ENCODE measurements around the gene C1QTNF2. TPM values are rescaled to one million over a fixed set of nuclear protein-coding genes. Genes with fewer than 3 reads are reported as not detected.

The C1QTNF2 gene
- total RNA-seq, 1 experiment from 2014 or later = 0.39 TPM

DNA sequence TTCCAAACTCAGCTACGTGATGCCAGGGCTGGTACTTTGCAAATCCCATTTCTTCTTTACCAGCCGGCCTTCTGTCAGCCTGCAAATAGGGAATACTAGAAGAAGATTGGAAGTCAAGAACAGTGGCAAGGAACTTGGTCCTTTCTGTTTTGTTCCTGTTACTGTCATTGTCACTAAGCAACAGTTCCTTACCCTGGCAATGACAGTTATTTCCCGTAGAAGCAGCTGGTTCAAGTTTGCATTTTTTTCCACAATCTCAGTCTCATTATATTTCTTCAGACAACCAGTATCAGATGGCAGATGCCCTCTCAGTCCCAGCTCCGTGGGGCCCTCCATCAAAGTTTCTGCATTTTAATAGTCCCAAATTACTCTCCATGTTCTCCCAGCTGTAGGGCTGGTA lies 9.1 kb upstream of the C1QTNF2 start:
- intact Hi-C loops (cut with micrococcal nuclease; ENCODE audit: unreplicated experiment) = no loop called here
- Histone ChIP-seq H3K4me1 (ENCODE audit: insufficient read depth, low read length, poor library complexity, severe bottlenecking) (peaks cover 7% of the 10 kb centered on the region), H3K27me3 (replicated peaks; ENCODE audit: insufficient read depth, low read depth, low read length, poor library complexity) (peaks cover 4% of the 10 kb centered on the region), H3K27ac (ENCODE audit: low read depth, low read length, poor library complexity, severe bottlenecking) (no peak overlapping the region), H3K9me3 (ENCODE audit: low read depth, low read length, poor library complexity, severe bottlenecking) (no peaks in the 10 kb centered on the region), H3K36me3 (ENCODE audit: insufficient read depth, low read length, poor library complexity, severe bottlenecking) (no peaks in the 10 kb centered on the region), H3K4me3 (ENCODE audit: low read depth, low read length, poor library complexity, severe bottlenecking) (no peak overlapping the region)
- BruUV-seq (replicated peaks) = no TSS peak
- DNase-seq (ENCODE audit: low spot score) = no peak
- CTCF ChIA-PET = no interaction called here
- POLR2A ChIA-PET (ENCODE audit: low non-redundant PET) = no interaction called here
- TF ChIP-seq, protein P1, sequence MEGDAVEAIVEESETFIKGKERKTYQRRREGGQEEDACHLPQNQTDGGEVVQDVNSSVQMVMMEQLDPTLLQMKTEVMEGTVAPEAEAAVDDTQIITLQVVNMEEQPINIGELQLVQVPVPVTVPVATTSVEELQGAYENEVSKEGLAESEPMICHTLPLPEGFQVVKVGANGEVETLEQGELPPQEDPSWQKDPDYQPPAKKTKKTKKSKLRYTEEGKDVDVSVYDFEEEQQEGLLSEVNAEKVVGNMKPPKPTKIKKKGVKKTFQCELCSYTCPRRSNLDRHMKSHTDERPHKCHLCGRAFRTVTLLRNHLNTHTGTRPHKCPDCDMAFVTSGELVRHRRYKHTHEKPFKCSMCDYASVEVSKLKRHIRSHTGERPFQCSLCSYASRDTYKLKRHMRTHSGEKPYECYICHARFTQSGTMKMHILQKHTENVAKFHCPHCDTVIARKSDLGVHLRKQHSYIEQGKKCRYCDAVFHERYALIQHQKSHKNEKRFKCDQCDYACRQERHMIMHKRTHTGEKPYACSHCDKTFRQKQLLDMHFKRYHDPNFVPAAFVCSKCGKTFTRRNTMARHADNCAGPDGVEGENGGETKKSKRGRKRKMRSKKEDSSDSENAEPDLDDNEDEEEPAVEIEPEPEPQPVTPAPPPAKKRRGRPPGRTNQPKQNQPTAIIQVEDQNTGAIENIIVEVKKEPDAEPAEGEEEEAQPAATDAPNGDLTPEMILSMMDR (conservative IDR thresholded peaks at IDR 0.05; ENCODE audit: low read depth, low read length) = no peak
- TF ChIP-seq EZH2 (IDR thresholded peaks at IDR 0.05; ENCODE audit: borderline replicate concordance, low read depth, low read length, poor library complexity, severe bottlenecking) = no peak

DNA sequence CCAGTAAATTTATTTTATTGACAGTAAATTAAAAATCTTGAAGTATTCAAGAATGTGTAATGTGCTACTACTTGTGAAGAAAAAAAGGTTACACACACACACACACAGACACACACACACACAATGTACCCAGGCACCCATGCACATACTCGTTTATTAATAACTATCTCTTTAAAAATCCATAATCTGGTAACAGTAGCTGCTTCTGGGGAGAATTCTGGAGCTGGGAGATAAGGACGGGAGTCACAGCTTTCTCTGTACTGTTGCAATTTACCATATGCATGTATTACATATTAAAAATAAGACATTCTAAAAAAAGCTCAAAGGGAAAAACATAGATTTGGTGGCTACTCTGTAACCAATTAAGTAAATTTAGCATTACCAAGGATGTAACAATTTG lies 7.9 kb upstream of the C1QTNF2 start:
- no peak for TF ChIP-seq EZH2 (IDR thresholded peaks at IDR 0.05; ENCODE audit: borderline replicate concordance, low read depth, low read length, poor library complexity, severe bottlenecking)
- TF ChIP-seq, protein P1 (conservative IDR thresholded peaks at IDR 0.05; ENCODE audit: low read depth, low read length) = no peak
- CTCF ChIA-PET = no interaction called here
- no TSS peak for BruUV-seq (replicated peaks)

DNA sequence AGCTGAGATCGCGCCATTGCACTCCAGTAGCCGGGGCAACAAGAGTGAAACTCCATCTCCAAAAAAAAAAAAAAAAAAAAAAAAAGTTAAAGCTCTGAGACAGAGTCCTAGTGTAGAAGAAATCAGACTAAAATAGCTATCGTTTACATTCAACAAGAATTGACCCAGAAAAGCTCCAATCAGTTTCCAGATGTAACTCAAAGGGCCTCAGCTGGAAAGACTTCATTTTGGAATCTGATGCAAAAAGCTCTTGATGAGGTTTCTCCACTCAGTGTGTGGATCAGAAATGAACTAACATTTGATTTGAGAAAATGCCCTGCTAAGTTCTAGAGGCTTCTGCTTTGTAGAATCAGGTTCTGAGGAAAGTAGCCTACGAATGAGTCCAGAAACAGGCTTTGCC lies 7.2 kb upstream of the C1QTNF2 start:
- CTCF ChIA-PET = interaction anchor here (0.6 kb wide), 1 partner anchor 13 kb away, joined by 3 read pairs; no protein-coding TSS in a partner anchor
- no TSS peak for BruUV-seq (replicated peaks)
- H3K4me3 ChIP-seq (ENCODE audit: low read depth, low read length, poor library complexity, severe bottlenecking) = no peak overlapping the region
- TF ChIP-seq EZH2 (IDR thresholded peaks at IDR 0.05; ENCODE audit: borderline replicate concordance, low read depth, low read length, poor library complexity, severe bottlenecking) = no peak
- TF ChIP-seq, protein P1 (conservative IDR thresholded peaks at IDR 0.05; ENCODE audit: low read depth, low read length) = no peak
- H3K27me3 ChIP-seq (replicated peaks; ENCODE audit: insufficient read depth, low read depth, low read length, poor library complexity) = peaks cover 8% of the 10 kb centered on the region
- no peak overlapping the region for H3K27ac ChIP-seq (ENCODE audit: low read depth, low read length, poor library complexity, severe bottlenecking)
- POLR2A ChIA-PET (ENCODE audit: low non-redundant PET) = no interaction called here
- H3K4me1 ChIP-seq (ENCODE audit: insufficient read depth, low read length, poor library complexity, severe bottlenecking) = peaks cover 7% of the 10 kb centered on the region
- DNase-seq (ENCODE audit: low spot score) = no peak
- intact Hi-C loops (cut with micrococcal nuclease; ENCODE audit: unreplicated experiment) = no loop called here
- no peaks in the 10 kb centered on the region for H3K36me3 ChIP-seq (ENCODE audit: insufficient read depth, low read length, poor library complexity, severe bottlenecking)
- no peaks in the 10 kb centered on the region for H3K9me3 ChIP-seq (ENCODE audit: low read depth, low read length, poor library complexity, severe bottlenecking)

More for the DNA sequence above, 7.9 kb upstream of the C1QTNF2 start:
- H3K4me3 ChIP-seq (ENCODE audit: low read depth, low read length, poor library complexity, severe bottlenecking) = no peak overlapping the region
- no peak for DNase-seq (ENCODE audit: low spot score)
- peaks cover 7% of the 10 kb centered on the region for H3K4me1 ChIP-seq (ENCODE audit: insufficient read depth, low read length, poor library complexity, severe bottlenecking)
- no peak overlapping the region for H3K27ac ChIP-seq (ENCODE audit: low read depth, low read length, poor library complexity, severe bottlenecking)
- peaks cover 7% of the 10 kb centered on the region for H3K27me3 ChIP-seq (replicated peaks; ENCODE audit: insufficient read depth, low read depth, low read length, poor library complexity)
- intact Hi-C loops (cut with micrococcal nuclease; ENCODE audit: unreplicated experiment) = no loop called here
- POLR2A ChIA-PET (ENCODE audit: low non-redundant PET) = no interaction called here
- no peaks in the 10 kb centered on the region for H3K9me3 ChIP-seq (ENCODE audit: low read depth, low read length, poor library complexity, severe bottlenecking)
- H3K36me3 ChIP-seq (ENCODE audit: insufficient read depth, low read length, poor library complexity, severe bottlenecking) = no peaks in the 10 kb centered on the region

Data from A673 (cell line).